SK-N-SH treated with all-trans-retinoic acid at 6 μM for 48 hours (cell line): ENCODE measurements around the gene DTNB.

Experiments
- ISL1 ChIP-seq: fragments of 250-450 bp; sonication (Bioruptor Pico); IDR thresholded peaks from 2 replicates; pipeline ENCODE4 v2.1.2; 2022; ENCODE audit warnings: mild to moderate bottlenecking, moderate library complexity
- PPARA ChIP-seq: fragments of 250-450 bp; sonication (Bioruptor Pico); IDR thresholded peaks from 2 replicates; pipeline ENCODE4 v1.5.0; 2020; ENCODE audit warnings: mild to moderate bottlenecking, borderline replicate concordance
- TF ChIP-seq, protein P1 (sequence below): fragments of 250-450 bp; sonication (Bioruptor Pico); IDR thresholded peaks from 2 replicates; pipeline ENCODE4 v1.8.0; 2020; ENCODE audit warnings: mild to moderate bottlenecking, moderate library complexity, borderline replicate concordance

DNA sequence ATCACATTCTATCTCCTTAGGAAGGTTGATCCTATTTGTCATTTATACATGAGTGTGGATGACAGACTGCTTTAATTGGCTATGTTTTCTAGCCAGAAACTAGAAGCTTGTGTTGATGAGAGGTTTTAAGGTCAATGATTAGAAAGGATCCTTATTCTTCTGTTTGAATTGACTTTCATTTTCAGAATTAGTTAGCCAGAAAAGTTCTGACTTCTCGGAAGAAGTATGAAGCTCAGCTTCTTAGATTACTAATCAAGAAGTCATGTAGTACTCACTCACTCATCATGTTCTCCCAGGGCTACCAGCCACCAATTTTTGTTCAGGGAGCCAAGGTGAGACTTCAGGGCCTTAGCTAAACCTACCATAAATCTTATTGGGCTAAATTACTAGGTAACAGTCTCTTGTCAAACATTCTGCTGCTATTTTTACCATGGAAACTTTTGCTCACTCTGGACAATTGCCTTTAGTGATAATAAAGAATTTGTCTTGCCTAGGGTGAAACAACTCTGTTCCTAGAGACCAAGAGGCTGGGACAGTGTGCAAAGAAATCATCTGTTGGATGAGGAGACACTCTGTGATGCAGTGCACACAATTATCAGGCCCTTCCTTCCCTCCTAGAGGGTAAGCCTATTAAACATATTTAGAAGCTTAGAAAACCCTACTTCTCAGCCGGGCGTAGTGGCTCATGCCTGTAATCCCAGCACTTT lies 220.0 kb downstream of the DTNB start:
- TF ChIP-seq, protein P1, sequence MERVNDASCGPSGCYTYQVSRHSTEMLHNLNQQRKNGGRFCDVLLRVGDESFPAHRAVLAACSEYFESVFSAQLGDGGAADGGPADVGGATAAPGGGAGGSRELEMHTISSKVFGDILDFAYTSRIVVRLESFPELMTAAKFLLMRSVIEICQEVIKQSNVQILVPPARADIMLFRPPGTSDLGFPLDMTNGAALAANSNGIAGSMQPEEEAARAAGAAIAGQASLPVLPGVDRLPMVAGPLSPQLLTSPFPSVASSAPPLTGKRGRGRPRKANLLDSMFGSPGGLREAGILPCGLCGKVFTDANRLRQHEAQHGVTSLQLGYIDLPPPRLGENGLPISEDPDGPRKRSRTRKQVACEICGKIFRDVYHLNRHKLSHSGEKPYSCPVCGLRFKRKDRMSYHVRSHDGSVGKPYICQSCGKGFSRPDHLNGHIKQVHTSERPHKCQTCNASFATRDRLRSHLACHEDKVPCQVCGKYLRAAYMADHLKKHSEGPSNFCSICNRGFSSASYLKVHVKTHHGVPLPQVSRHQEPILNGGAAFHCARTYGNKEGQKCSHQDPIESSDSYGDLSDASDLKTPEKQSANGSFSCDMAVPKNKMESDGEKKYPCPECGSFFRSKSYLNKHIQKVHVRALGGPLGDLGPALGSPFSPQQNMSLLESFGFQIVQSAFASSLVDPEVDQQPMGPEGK, result no peak
- TF ChIP-seq ISL1 (CRISPR knock-in tag) (no peak), PPARA (CRISPR knock-in tag) (no peak)
